Endothelial cell of umbilical vein (primary cell): ENCODE results near the gene MFAP2. TPM values are rescaled to one million over a fixed set of nuclear protein-coding genes. Genes with fewer than 3 reads are reported as not detected.

Source experiments
- BruUV-seq: library from RNA; stranded (reverse); fragments of 400-500 nt; replicated peaks from 2 replicates; lab custom pipeline; 2021; lab: Mats Ljungman, UMichigan
- CTCF ChIA-PET: fragments of 300-600, 350-600 bp; sonication (Branson Sonifier 250); formaldehyde crosslinking; loops from one replicate; lab custom pipeline; 2021; ENCODE audit warnings: antibody characterized with exemption, inconsistent platforms; lab: Charles Lee
- POLR2A ChIA-PET: fragments of 300-600, 350-600 bp; sonication (Branson Sonifier 250); formaldehyde crosslinking; loops from one replicate; lab custom pipeline; 2021; ENCODE audit warnings: antibody characterized with exemption, inconsistent platforms; lab: Charles Lee
- DNase-seq: peaks from one replicate; pipeline ENCODE4 v3.0.0-alpha.2; 2011; ENCODE audit warnings: low read depth, low spot score
- FAIRE-seq: peaks from 2 replicates; lab custom pipeline; 2011; peaks lifted over from hg19 to GRCh38; lab: Jason Lieb, UNC
- H2AFZ ChIP-seq: 2 replicates; pipeline ENCODE4 v1.6.0; 2012; ENCODE audit warnings: low read depth, low read length, control low read depth, inconsistent platforms
- H3K27ac ChIP-seq: 2 replicates; pipeline ENCODE4 v1.5.1; 2011; ENCODE audit warnings: low read depth, mild to moderate bottlenecking, control low read depth, low read length, moderate library complexity; ENCODE audit not compliant: insufficient read depth
- H3K27me3 ChIP-seq, 2 experiments: 2 replicates each; pipeline versions ENCODE4 v1.6.0 to v1.6.1; 2011; ENCODE audit warnings: low read length in 2 of 2, mixed read lengths in 1 of 2; ENCODE audit not compliant: control insufficient read depth in 2 of 2, insufficient read depth in 2 of 2
- H3K36me3 ChIP-seq, 2 experiments: 2 replicates in 1 of 2; 3 replicates in 1 of 2; pipeline ENCODE4 v1.5.1; 2011; ENCODE audit warnings: low read length in 2 of 2, mild to moderate bottlenecking in 1 of 2, moderate library complexity in 1 of 2; ENCODE audit not compliant: control insufficient read depth in 2 of 2, insufficient read depth in 2 of 2; ENCODE audit errors: extremely low read depth in 1 of 2
- H3K4me1 ChIP-seq: 3 replicates; pipeline ENCODE4 v1.5.1; 2011; ENCODE audit warnings: mild to moderate bottlenecking, low read length; ENCODE audit not compliant: control insufficient read depth, insufficient read depth; ENCODE audit errors: extremely low read depth
- H3K4me2 ChIP-seq: 2 replicates; pipeline ENCODE4 v1.6.1; 2011; ENCODE audit warnings: low read length, control low read depth, mixed read lengths; ENCODE audit not compliant: insufficient read depth
- H3K4me3 ChIP-seq, 3 experiments: fragments of 200-600 bp in 1 of 3; sonication (generic), shearing (Covaris generic) in 1 of 3; replicated peaks in 1 of 3; 2 replicates each; pipeline ENCODE4 v1.5.1; 2011 to 2016; ENCODE audit warnings: control low read depth in 3 of 3, low read length in 3 of 3, mild to moderate bottlenecking in 2 of 3, inconsistent platforms in 1 of 3, low read depth in 1 of 3, moderate library complexity in 1 of 3; ENCODE audit not compliant: insufficient read depth in 1 of 3
- H3K79me2 ChIP-seq: 2 replicates; pipeline ENCODE4 v1.6.0; 2012; ENCODE audit warnings: low read length, inconsistent platforms; ENCODE audit not compliant: control insufficient read depth, insufficient read depth
- H3K9ac ChIP-seq: replicated peaks from 2 replicates; pipeline ENCODE3; 2011; ENCODE audit warnings: low read length, control low read depth; ENCODE audit not compliant: insufficient read depth; ENCODE audit errors: extremely low read depth
- H3K9me1 ChIP-seq: replicated peaks from 3 replicates; pipeline ENCODE4 v1.6.0; 2011; ENCODE audit warnings: mild to moderate bottlenecking, low read length; ENCODE audit not compliant: control insufficient read depth, insufficient read depth; ENCODE audit errors: extremely low read depth
- H3K9me3 ChIP-seq: replicated peaks from 2 replicates; pipeline ENCODE4 v1.5.1; 2012; ENCODE audit warnings: low read length, inconsistent platforms; ENCODE audit not compliant: control insufficient read depth, insufficient read depth
- H4K20me1 ChIP-seq: replicated peaks from 2 replicates; pipeline ENCODE3; 2011; ENCODE audit warnings: mild to moderate bottlenecking, low read length; ENCODE audit not compliant: control insufficient read depth, insufficient read depth; ENCODE audit errors: extremely low read depth
- CTCF ChIP-seq, 2 donors: IDR thresholded peaks; 1 replicate in 1 of 2; 2 replicates in 1 of 2; pipeline ENCODE4 v1.5.1; 2011; ENCODE audit warnings: low read length in 2 of 2, mild to moderate bottlenecking in 2 of 2, moderate library complexity in 2 of 2, control low read depth in 1 of 2, inconsistent platforms in 1 of 2, low read depth in 1 of 2; ENCODE audit not compliant: insufficient read depth in 1 of 2; ENCODE audit errors: extremely low read depth in 1 of 2
- EZH2 ChIP-seq: IDR thresholded peaks from 2 replicates; pipeline ENCODE4 v1.6.1; 2012; ENCODE audit warnings: borderline replicate concordance, low read depth, mild to moderate bottlenecking, moderate library complexity, low read length, inconsistent platforms; ENCODE audit not compliant: severe bottlenecking
- FOS ChIP-seq: IDR thresholded peaks from 2 replicates; pipeline ENCODE4 v1.6.1; 2011; ENCODE audit warnings: mild to moderate bottlenecking, low read length, moderate library complexity, borderline replicate concordance; ENCODE audit not compliant: insufficient read depth
- GATA2 ChIP-seq: IDR thresholded peaks from 2 replicates; pipeline ENCODE4 v1.7.0; 2011; ENCODE audit warnings: low read depth, mild to moderate bottlenecking, moderate library complexity, mixed read lengths, low read length; ENCODE audit not compliant: insufficient read length, insufficient read depth
- JUN ChIP-seq: IDR thresholded peaks from 2 replicates; pipeline ENCODE4 v1.6.1; 2011; ENCODE audit warnings: borderline replicate concordance, low read depth; ENCODE audit not compliant: insufficient read length, insufficient read depth
- MAX ChIP-seq: IDR thresholded peaks from 2 replicates; pipeline ENCODE4 v1.6.1; 2011; ENCODE audit not compliant: insufficient read depth, insufficient read length
- MYC ChIP-seq: IDR thresholded peaks from one replicate; pipeline ENCODE4 v1.6.1; 2011; ENCODE audit warnings: mild to moderate bottlenecking, low read depth, low read length
- POLR2A ChIP-seq: IDR thresholded peaks from 2 replicates; pipeline ENCODE4 v1.6.1; 2012; ENCODE audit warnings: low read depth, mild to moderate bottlenecking, control low read depth, low read length
- POLR2AphosphoS5 ChIP-seq: IDR thresholded peaks from 2 replicates; pipeline ENCODE4 v1.6.1; 2012; ENCODE audit warnings: low read depth, mild to moderate bottlenecking, control low read depth, low read length, moderate library complexity; ENCODE audit not compliant: insufficient read depth
- dilution Hi-C: fragments of 300-500 bp; cut with MboI; formaldehyde crosslinking; loops from one replicate; pipeline ENCODE4 v1.15.0; 2019; ENCODE audit warnings: low sequenced_read_pairs; ENCODE audit not compliant: extremely low pct_ligation_motif_present
- intact Hi-C: fragments of 100-400 bp; cut with micrococcal nuclease; formaldehyde crosslinking; loops from one replicate; pipeline ENCODE4 v1.10.0; 2022
- polyA plus RNA-seq, 4 experiments: library from polyadenylated mRNA; depleted of rRNA in 3 of 4; stranded (reverse) in 3 of 4; unstranded in 1 of 4; fragments of >200 nt; gene quantifications; 2 replicates each; pipeline versions ENCODE4 v1.2.1 to v1.2.3, GENCODE V29; 2011 to 2012; ENCODE audit warnings: missing spikeins in 1 of 4
- total RNA-seq: library from RNA; stranded (reverse); gene quantifications from 2 replicates; pipeline ENCODE4 v1.2.3, GENCODE V29; 2021

The MFAP2 gene
- total and polyA plus RNA-seq, 2 donors (not counting 3 experiments of a cell fraction or from before 2014, with no cell fraction given), result 37.9 to 138 TPM

GRCh38 chr1:17013491-17014320 lies 33.3 kb upstream of the MFAP2 start:
- TF ChIP-seq MYC (no peak), GATA2 (no peak), POLR2A (no peak), JUN (no peak), FOS (no peak), EZH2 (no peak), MAX (no peak), POLR2AphosphoS5 (no peak), CTCF (IDR thresholded peaks at IDR 0.05; ENCODE audit: extremely low read depth in 1 of 2, insufficient read depth in 1 of 2, low read depth in 1 of 2, low read length in 2 of 2) (no peak)
- Histone ChIP-seq H3K27me3 (no peaks in the 10 kb centered on the region), H3K4me3 (no peak overlapping the region), H3K4me2 (no peak overlapping the region), H4K20me1 (no peaks in the 10 kb centered on the region), H3K27ac (no peak overlapping the region), H3K9me1 (no peaks in the 10 kb centered on the region), H3K9ac (no peak overlapping the region), H3K9me3 (no peaks in the 10 kb centered on the region), H3K79me2 (no peaks in the 10 kb centered on the region), H3K36me3 (peaks cover 0 to 2% of the 10 kb centered on the region in 2 experiments), H2AFZ (no peak overlapping the region), H3K4me1 (peaks cover 24% of the 10 kb centered on the region)
- ChIA-PET CTCF (interaction anchor here (0.9 to 1.3 kb wide), 5 partner anchors 12 to 53 kb away, joined by 3 to 4 read pairs (median 4); no protein-coding TSS in a partner anchor), POLR2A (no interaction called here)
- DNase-seq (no peak), FAIRE-seq (no peak)
- dilution Hi-C loops (no loop called here), intact Hi-C loops (no loop called here)
- BruUV-seq, result no TSS peak
